Nephron progenitor cell (in vitro differentiated cells): ENCODE measurements around the gene CFAP58.

ENCODE experiments used
- DNase-seq: peaks from one replicate; pipeline ENCODE4 v3.0.0; 2021
- H3K27ac Mint-ChIP-seq: 2 replicates; pipeline ENCODE4 v1.8.0; 2021; ENCODE audit warnings: mild to moderate bottlenecking, moderate library complexity, mixed read lengths
- H3K27me3 Mint-ChIP-seq: 2 replicates; pipeline ENCODE4 v1.8.0; 2021; ENCODE audit warnings: mild to moderate bottlenecking, low read depth, mixed read lengths; ENCODE audit not compliant: poor library complexity
- H3K36me3 Mint-ChIP-seq: 2 replicates; pipeline ENCODE4 v1.8.0; 2021; ENCODE audit warnings: low read depth, mixed read lengths
- H3K4me1 Mint-ChIP-seq: 2 replicates; pipeline ENCODE4 v1.8.0; 2021; ENCODE audit warnings: mixed read lengths
- H3K4me3 Mint-ChIP-seq: 2 replicates; pipeline ENCODE4 v1.8.0; 2021; ENCODE audit warnings: mild to moderate bottlenecking, moderate library complexity, mixed read lengths
- H3K9me3 Mint-ChIP-seq: 2 replicates; pipeline ENCODE4 v1.8.0; 2021; ENCODE audit warnings: mild to moderate bottlenecking, moderate library complexity, mixed read lengths
- TF ChIP-seq, protein P1 (sequence below): fragments of 200-600 bp; sonication (generic); IDR thresholded peaks from 2 replicates; pipeline ENCODE4 v1.5.0; 2021; ENCODE audit warnings: antibody characterized with exemption

CFAP58 gene

DNA sequence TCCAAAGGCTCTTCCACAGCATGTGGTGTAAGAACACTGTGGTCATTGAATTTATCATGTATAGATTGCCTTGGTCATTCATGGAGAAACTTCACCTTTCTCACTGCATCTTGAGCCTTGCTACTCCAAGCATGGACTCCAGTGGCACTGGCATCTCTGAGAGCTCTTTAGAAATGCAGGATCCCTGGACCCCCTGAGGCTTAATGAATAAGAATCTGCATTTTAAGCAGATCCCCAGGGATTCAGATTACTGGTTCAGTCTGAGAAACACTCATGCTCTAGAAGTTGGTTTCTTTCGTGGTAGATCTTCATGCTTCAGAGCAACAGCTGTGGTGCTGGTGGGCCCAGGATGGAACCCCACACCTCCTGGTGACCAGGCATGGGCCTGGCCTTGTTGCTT lies 63.2 kb downstream of the CFAP58 start:
- peaks cover 2% of the 10 kb centered on the region for H3K9me3 Mint-ChIP-seq
- TF ChIP-seq, protein P1, sequence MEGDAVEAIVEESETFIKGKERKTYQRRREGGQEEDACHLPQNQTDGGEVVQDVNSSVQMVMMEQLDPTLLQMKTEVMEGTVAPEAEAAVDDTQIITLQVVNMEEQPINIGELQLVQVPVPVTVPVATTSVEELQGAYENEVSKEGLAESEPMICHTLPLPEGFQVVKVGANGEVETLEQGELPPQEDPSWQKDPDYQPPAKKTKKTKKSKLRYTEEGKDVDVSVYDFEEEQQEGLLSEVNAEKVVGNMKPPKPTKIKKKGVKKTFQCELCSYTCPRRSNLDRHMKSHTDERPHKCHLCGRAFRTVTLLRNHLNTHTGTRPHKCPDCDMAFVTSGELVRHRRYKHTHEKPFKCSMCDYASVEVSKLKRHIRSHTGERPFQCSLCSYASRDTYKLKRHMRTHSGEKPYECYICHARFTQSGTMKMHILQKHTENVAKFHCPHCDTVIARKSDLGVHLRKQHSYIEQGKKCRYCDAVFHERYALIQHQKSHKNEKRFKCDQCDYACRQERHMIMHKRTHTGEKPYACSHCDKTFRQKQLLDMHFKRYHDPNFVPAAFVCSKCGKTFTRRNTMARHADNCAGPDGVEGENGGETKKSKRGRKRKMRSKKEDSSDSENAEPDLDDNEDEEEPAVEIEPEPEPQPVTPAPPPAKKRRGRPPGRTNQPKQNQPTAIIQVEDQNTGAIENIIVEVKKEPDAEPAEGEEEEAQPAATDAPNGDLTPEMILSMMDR, result no peak
- H3K4me1 Mint-ChIP-seq, result no peaks in the 10 kb centered on the region
- H3K4me3 Mint-ChIP-seq, result no peak overlapping the region
- H3K36me3 Mint-ChIP-seq, result no peaks in the 10 kb centered on the region
- no peak overlapping the region for H3K27ac Mint-ChIP-seq
- no peak for DNase-seq
- peaks cover 9% of the 10 kb centered on the region for H3K27me3 Mint-ChIP-seq

DNA sequence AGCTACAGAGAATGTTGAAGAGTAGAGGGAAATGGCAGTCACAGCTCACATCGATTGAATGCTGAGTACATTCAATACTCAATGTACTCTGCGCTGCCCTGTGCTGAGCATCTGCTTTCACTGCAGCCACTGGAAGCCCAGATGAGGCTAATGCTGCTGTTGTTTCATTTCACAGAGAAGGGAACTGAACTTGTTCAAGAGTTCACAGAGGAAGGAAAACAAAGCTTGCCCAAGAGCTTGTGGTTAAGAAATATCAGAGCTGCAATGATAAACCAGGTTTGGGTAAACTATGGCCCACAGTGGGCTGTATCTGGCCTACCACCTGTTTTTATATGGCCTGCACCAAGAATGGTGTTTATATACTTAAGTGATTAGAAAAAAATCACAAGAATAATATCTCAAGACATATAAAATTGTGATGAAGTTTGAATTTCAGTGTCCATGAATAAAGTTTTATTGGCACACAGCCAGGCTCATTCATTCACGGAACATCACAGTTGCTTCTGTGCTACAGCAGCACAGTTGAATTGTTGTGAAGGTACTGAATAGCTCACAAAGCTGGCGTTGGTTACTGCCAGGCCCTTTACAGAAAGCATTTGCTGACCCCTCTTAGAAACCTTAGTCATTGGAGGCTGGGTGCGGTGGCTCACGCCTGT lies 64.1 kb downstream of the CFAP58 start:
- no peak for DNase-seq
- H3K36me3 Mint-ChIP-seq, result no peaks in the 10 kb centered on the region
- no peaks in the 10 kb centered on the region for H3K4me1 Mint-ChIP-seq
- no peaks in the 10 kb centered on the region for H3K9me3 Mint-ChIP-seq
- H3K4me3 Mint-ChIP-seq, result no peak overlapping the region
- no peak overlapping the region for H3K27ac Mint-ChIP-seq
- TF ChIP-seq, protein P1, result no peak
- peaks cover 9% of the 10 kb centered on the region for H3K27me3 Mint-ChIP-seq

DNA sequence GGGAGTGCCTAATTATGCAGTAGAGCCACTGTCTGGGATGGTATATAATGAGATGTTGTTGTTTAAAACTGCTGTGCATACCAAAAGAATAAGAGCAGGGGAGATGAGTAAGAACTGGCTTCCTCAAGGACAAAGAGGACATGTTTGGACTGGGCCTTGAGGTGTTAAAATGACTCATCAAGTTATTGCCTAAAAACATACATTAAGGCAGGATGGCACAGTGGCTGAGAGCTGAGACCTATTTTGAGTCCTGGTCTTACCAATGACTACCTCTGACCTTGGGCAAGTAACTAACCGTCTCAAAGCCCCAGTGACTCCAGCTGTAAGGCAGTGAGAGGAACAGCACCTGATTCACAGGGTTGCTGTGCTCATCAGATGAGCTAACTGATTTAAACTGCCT lies 71.1 kb downstream of the CFAP58 start:
- Mint-ChIP-seq H3K9me3 (no peaks in the 10 kb centered on the region), H3K27me3 (peaks cover 6% of the 10 kb centered on the region), H3K36me3 (no peaks in the 10 kb centered on the region), H3K27ac (no peak overlapping the region), H3K4me1 (no peaks in the 10 kb centered on the region), H3K4me3 (no peak overlapping the region)
- DNase-seq, result no peak
- TF ChIP-seq, protein P1, result no peak

DNA sequence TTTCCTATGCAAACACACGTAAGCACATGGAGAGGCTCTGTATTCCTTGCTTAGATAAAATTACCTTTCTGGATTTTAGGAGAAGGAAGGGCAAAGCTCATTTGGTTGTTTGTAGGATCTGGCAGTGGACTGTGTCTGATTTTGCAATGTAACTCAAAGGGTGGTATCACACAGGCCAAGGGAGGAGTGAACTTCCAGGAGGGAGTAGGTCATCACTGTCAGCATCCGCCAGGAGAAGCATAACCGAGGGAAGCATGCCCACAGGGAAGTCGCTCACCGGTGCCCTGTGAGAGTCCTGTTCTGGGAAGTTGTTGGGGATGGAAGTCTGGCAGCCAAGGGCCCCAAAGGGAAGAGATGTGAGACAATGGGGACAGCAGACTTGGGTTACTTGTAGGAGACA lies 74.4 kb downstream of the CFAP58 start:
- TF ChIP-seq, protein P1, result no peak

DNA sequence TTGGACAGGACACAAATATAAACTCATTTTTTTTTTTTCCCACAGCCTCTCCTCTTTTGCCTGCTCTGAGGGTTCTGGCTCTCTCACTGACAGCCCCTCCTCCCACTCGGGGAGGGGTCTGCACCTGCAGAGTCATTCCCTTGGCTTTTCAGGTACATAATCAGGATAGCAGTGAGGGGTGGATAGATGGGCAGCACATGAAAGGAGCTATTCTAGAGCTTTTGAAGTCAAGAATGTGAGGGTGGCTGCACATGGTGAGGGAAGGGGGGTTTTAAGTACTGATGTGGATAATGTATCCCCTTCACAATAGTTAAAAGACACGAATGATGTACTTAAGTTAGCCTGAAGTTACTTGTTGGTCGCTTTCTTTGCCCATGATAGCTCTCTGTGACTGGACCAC lies 76.2 kb downstream of the CFAP58 start:
- no peaks in the 10 kb centered on the region for H3K4me1 Mint-ChIP-seq
- H3K36me3 Mint-ChIP-seq, result no peaks in the 10 kb centered on the region
- TF ChIP-seq, protein P1, result no peak
- H3K27ac Mint-ChIP-seq, result no peak overlapping the region
- no peaks in the 10 kb centered on the region for H3K27me3 Mint-ChIP-seq
- no peak overlapping the region for H3K4me3 Mint-ChIP-seq
- no peak for DNase-seq
- H3K9me3 Mint-ChIP-seq, result no peaks in the 10 kb centered on the region

More for the DNA sequence above, 74.4 kb downstream of the CFAP58 start:
- Mint-ChIP-seq H3K27ac (no peak overlapping the region), H3K36me3 (no peaks in the 10 kb centered on the region), H3K4me1 (no peaks in the 10 kb centered on the region), H3K9me3 (no peaks in the 10 kb centered on the region), H3K27me3 (no peaks in the 10 kb centered on the region), H3K4me3 (no peak overlapping the region)
- DNase-seq, result no peak

DNA sequence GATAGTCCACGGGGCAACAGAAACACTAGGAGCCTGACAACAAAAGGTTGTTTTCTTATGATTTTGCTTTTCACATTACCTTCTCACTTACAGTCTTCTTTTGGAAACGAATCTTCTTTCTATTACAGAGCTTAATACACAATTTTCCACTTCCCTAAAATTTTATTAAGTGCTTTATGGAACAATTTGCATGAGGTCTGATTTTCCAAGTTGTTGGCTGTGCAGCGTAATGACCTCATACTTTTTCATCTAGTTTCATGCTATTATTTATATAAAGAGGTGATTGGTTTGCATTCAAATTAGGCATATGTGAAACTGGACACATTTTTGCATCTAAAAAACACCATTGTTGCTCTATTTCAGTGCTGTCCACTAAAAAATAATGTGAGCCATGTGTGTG lies 76.7 kb downstream of the CFAP58 start:
- TF ChIP-seq, protein P1, result no peak
- H3K4me1 Mint-ChIP-seq, result no peaks in the 10 kb centered on the region
- no peak overlapping the region for H3K4me3 Mint-ChIP-seq
- H3K27ac Mint-ChIP-seq, result no peak overlapping the region
- no peaks in the 10 kb centered on the region for H3K36me3 Mint-ChIP-seq
- no peaks in the 10 kb centered on the region for H3K27me3 Mint-ChIP-seq
- no peak for DNase-seq
- H3K9me3 Mint-ChIP-seq, result no peaks in the 10 kb centered on the region
